HG03097 (cell line): ENCODE results near the gene RNF150.
"Not testable (repeated sequence)": the region's sequence is repeated elsewhere in the genome, so short reads cannot be mapped to it uniquely, and the experiment has no call there.

Experiments
- ATAC-seq: cut with Tn5 transposase; IDR thresholded peaks from one replicate; pipeline ENCODE4 v1.9.1; 2021; ENCODE audit not compliant: unreplicated experiment, low FRiP score

RNF150 gene

DNA sequence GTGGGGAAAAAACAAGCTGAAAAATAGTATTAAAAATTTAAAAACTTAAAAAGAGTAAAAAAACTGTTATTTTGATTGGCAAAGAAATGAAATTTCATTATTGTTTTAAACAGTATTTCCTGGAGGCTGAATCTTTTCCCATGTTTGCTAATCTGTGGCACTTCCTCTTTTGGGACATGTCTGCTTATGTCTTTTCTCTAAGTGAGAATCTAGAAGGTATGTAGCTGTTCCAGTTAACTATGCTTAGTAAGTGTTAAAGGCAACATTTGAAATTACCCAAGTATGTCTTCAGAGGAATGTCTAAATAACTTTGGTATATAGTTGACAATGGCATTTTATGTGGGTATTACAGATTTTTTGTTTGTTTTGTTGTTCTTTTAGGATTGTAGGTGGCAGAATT, 295.5 kb downstream of the RNF150 start:
- ATAC-seq: no peak

DNA sequence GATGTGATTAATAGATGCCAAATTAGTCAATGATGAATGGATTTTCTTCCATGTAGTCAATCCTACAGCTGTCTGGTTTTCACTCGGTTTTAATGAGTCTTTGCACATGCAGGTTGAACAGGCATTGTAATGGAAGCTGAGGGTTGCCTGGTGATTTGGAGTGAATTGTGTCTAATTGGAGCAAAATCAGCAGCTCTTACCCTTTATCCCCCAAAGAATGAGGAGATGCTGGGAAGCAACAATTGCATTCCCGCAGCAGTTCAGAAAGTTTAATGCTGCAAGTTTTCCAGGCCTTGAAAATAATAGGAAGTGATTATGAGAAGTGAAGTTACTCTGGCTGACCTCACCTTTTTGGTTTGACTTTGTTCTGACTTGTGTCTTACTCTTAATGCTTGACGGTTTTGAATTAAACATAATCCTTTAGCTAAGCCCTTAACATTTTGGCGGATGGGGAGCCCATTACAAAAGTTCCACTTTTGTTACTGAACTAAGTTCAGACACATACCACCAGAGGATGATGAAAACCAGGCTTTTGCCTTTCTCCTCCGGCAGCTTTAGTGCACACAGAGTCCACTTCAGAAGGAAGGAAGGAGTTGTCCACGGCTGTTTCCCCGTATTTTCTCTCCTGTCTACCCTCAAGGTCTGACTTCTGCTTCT, 298.3 kb downstream of the RNF150 start:
- ATAC-seq: no peak

DNA sequence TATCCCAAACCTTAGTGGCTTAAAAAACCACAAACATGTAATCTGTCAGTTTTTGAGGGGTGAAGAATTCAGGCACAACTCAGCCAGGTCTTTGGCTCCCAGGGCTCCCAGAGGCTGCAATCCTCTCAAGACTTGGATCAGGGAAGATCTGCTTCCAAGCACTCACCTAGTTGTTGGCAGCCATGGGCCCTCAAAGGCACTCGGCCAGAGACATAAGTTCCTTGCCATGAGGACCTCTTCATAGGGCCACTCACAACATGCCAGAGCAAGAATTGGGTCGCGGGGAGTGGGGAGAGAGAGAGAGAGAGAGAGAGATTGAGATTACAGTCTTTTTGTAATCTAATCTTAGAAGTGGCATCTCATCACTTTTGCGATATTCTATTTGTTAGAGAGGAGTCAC, 300.0 kb downstream of the RNF150 start:
- ATAC-seq: no peak

DNA sequence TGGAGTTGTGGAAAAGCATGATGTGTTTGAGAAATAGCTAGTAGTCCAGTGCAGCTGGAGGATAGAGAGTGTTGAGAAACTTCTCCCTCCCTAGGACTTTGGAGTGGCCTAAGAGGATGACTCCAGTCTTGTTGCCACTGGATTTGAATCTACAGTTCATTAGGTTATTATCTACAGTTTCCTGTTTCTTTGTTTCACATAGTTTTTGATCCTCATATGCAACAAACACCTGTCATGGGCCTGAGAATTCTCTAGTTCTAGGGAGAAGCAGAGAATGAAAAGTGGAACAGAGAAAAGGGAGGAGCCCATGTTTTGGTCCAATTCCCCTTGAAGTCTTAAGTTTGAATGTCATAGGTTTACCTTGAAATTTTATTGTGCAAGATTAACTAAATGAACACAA, 303.4 kb downstream of the RNF150 start:
- peak; percentile 96 for ATAC-seq

DNA sequence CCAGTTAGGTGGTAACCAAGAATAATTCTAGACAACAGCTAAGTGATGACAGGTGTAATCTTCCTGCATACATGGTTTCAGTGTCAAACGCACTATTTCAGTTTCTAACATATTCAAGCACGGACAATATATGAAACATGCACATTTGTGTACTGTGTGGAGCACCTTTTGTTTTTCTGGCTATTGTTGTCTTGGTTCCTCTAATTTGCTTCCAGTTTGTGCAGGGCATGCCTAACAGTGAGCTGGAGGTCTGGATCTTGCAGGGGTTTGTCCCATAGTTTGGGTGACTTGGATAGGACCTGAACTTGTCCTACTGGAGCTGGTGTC, 306.6 kb downstream of the RNF150 start:
- no peak for ATAC-seq

DNA sequence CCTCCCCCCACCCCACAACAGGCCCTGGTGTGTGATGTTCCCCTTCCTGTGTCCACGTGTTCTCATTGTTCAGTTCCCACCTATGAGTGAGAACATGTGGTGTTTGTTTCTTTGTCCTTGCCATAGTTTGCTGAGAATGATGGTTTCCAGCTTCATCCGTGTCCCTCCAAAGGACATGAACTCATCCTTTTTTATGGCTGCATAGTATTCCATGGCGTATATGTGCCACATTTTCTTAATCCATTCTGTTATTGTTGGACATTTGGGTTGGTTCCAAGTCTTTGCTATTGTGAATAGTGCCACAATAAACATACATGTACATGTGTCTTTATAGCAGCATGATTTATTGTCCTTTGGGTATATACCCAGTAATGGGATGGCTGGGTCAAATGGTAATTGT, 312.7 kb downstream of the RNF150 start:
- ATAC-seq: not testable (repeated sequence)

DNA sequence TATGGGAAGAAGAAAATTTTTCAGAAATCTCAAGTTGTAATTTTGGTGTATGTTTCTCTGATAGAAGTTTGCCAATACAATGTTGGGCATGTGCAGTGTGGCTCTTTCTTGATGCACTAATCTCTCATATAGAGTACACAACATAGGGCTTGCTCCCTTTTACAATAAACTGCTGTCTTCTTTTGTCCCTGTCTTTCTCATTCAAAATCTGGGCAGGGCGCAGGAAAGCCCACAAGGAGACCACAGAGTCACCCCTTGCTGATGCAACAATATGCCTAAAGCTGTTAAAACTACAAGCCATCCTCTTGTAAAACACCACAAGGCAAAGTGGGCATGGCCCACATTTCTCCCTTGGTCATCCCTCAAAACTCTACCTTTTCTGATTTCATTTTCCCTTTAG, 313.7 kb downstream of the RNF150 start:
- no peak for ATAC-seq

DNA sequence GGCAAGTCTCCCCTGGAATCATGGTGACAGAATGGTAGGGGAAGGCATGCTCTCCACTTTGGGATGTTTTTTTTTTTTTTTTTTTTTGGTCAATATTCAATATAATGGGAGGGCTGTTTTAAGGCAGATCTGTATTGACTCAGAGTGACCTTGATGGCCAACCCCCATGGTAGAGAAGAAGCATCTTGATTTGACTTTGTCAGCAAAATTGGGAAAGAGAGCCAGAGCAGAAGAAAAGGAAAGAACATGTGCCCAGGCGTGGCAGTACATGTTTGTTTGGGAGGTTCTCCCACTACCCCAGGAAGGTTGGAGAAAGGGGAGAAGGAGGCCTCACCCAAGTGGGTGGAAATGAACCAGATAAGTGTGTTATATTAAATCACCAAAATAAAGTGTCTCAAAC, 314.8 kb downstream of the RNF150 start:
- ATAC-seq: no peak

DNA sequence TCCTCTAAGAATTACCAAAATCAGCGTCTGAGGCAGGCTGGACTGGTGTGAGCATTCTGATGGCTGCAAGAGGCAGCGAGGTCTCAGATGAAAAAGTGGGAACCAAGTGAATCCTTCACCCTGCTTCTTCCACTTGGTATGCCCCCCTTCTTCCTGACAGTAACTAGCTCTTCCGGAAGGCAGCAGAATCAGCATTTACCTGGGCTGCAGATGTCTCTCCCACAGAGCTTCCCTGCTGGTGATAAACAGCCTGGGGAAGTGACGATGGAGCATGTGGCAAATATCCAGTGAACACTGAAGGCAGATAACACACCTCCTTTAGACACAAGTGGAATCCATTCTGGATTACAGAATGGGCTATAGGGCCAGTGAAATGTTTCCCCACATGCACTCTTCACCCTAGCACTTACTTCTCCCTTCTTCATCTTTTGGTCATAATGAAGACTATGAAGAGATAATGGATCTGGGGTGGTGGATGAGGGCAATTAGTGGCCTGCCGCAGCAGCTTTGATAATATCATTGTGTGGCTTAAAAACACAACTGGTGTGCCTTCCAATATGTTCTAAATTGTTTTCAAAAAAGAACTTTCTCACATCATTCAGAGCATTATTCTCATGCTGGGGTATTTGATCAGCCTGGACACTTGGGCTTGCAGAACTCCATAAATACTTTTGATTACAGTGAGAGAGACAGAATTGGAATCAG, 316.3 kb downstream of the RNF150 start:
- ATAC-seq: no peak

DNA sequence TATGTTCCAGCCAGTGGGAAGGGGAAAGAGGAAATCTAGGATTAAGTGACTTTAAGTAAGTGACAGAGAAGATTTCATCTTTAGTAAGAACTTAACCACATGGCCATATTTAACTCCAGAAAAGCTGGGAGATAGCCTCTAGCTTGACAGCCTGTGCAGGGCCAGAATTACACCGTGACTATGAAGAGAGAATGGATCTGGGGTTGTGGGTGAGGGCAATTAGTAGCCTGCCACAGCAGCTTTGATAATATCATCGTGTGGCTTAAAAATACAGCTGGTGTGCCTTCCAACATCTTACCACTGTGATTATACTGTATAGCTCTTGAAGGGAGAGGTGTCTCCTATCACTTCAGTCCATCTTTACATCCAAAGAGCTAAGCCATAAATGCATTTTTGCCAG, 319.5 kb downstream of the RNF150 start:
- ATAC-seq: no peak

DNA sequence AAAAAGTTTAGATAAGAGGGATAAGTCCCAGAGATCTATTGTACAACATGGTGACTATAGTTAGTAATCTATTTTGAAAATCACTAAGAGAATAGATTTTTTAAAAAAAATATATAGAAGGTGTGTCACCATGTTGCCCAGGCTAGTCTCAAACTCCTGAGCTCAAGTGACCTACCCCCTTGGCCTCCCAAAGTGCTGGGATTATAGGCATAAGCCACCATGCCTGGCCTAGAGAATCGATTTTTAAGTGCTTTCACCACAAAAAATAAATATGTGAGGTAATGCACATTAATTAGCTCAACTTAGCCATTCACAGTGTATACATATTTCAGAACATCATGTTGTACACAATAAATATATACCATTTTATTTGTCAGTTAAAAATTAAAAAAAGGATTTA, 320.4 kb downstream of the RNF150 start:
- ATAC-seq: no peak

DNA sequence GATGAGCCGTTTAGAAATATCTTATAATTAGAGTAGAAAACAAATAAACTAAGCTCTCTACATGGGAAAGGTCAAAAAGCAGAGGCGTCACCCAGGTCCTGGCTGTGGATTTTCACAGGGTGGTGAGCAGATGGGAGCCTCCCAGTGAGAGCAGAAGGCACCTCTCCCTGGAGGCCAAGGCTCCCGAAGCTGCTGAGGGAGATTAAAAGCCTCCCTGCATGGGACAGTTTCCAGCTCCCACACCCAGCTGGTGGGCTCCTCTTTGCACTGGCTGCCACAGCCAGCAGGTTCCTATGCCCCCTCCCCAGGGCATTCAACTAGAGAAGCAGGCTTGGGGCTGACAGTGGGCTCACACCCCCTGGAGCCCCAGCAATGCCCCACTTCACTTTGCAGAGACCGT, 321.8 kb downstream of the RNF150 start:
- ATAC-seq: no peak

DNA sequence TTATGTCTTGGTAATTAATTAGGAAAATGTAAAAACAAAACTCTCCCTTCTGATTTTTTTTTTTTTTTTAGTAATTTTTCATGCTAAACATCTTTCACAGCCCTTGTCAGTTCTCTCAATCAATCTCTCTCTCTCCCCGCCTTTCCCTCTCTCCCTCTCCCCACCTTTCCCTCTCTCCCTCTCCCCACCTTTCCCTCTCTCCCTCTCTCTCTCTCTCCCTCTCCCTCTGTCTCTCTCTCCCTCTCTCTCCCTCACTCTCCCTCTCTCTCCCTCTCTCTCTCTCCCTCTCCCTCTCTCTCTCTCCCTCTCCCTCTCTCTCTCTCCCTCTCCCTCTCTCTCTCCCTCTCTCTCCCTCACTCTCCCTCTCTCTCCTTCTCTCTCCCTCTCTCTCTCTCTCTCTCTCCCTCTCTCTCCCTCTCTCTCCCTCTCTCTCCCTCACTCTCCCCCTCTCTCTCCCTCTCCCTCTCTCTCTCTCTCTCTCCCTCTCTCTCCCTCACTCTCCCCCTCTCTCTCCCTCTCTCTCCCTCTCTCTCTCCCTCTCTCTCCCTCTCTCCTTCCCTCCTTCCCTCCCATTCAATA, 322.6 kb downstream of the RNF150 start:
- not testable (repeated sequence) for ATAC-seq
